ENCODE results near the gene PDE7B. TPM values are rescaled to one million over a fixed set of nuclear protein-coding genes. Genes with fewer than 3 reads are reported as not detected.
A peak's percentile ranks its signal among the peaks of the same experiment; 100 is the strongest.

PDE7B gene
- total RNA-seq, 1 experiment from 2014 or later = not detected

GRCh38 chr6:136094812-136095211 is 243.3 kb downstream of the PDE7B start (continued):
- TF ChIP-seq AFF4 (CRISPR knock-in tag; IDR thresholded peaks at IDR 0.05; ENCODE audit: borderline replicate concordance) (no peak), SMAD4 (CRISPR knock-in tag; IDR thresholded peaks at IDR 0.05) (no peak), OVOL2 (CRISPR knock-in tag; IDR thresholded peaks at IDR 0.05; ENCODE audit: borderline replicate concordance) (no peak)

- DNase-seq (ENCODE audit: low spot score) (no peak), ATAC-seq (no peak)
- Mint-ChIP-seq H3K36me3 (no peaks in the 10 kb centered on the region), H3K27me3 (ENCODE audit: low read depth) (peaks cover 45% of the 10 kb centered on the region), H3K4me3 (no peak overlapping the region), H3K4me1 (no peaks in the 10 kb centered on the region), H3K9me3 (peaks cover 16% of the 10 kb centered on the region), H3K27ac (no peak overlapping the region)
- CTCF ChIA-PET = no interaction called here
- no peak for TF ChIP-seq AR (CRISPR knock-in tag; IDR thresholded peaks at IDR 0.05)
- POLR2A ChIA-PET = no interaction called here
These were observed 244.5 kb downstream of the PDE7B start for GRCh38 chr6:136095986-136096385.

GRCh38 chr6:136102991-136103688 is 251.6 kb downstream of the PDE7B start:
- H3K36me3 Mint-ChIP-seq = no peaks in the 10 kb centered on the region
- H3K4me1 Mint-ChIP-seq = peaks cover 33% of the 10 kb centered on the region
- ChIA-PET POLR2A (no interaction called here), CTCF (interaction anchor here (1.8 kb wide), 1 partner anchor 11 kb away, joined by 4 read pairs; no protein-coding TSS in a partner anchor)
- H3K9me3 Mint-ChIP-seq = peaks cover 7% of the 10 kb centered on the region; the same call in 1 of the 2 replicates
- H3K27ac Mint-ChIP-seq = no peak overlapping the region
- peaks cover 95% of the 10 kb centered on the region for H3K27me3 Mint-ChIP-seq (ENCODE audit: low read depth)
- H3K4me3 Mint-ChIP-seq = no peak overlapping the region
- ATAC-seq = peak; percentile 21
- no peak for DNase-seq (ENCODE audit: low spot score)
- TF ChIP-seq CDX4 (CRISPR knock-in tag; IDR thresholded peaks at IDR 0.05; ENCODE audit: borderline replicate concordance) (no peak), USF1 (CRISPR knock-in tag; IDR thresholded peaks at IDR 0.05) (no peak), ARID4B (CRISPR knock-in tag; IDR thresholded peaks at IDR 0.05; ENCODE audit: borderline replicate concordance) (no peak), ETV6 (CRISPR knock-in tag; IDR thresholded peaks at IDR 0.05) (no peak), ATF3 (CRISPR knock-in tag; conservative IDR thresholded peaks at IDR 0.05) (no peak), MYBL2 (CRISPR knock-in tag; IDR thresholded peaks at IDR 0.05) (no peak), PREB (CRISPR knock-in tag; IDR thresholded peaks at IDR 0.05; ENCODE audit: borderline replicate concordance) (no peak), ZBTB21 (CRISPR knock-in tag; IDR thresholded peaks at IDR 0.05; ENCODE audit: borderline replicate concordance) (no peak), NR1H2 (CRISPR knock-in tag; IDR thresholded peaks at IDR 0.05) (no peak), ERG (CRISPR knock-in tag; IDR thresholded peaks at IDR 0.05) (no peak)

Data from WTC11 (cell line).